ENCODE results near the gene SPAG8. TPM values are rescaled to one million over a fixed set of nuclear protein-coding genes. Genes with fewer than 3 reads are reported as not detected.
A peak's percentile ranks its signal among the peaks of the same experiment; 100 is the strongest.

Gene SPAG8
- total RNA-seq, 1 experiment from 2014 or later = 1.0 TPM

- POLR2A ChIA-PET (ENCODE audit: unreplicated experiment) = no interaction called here
- H3K36me3 ChIP-seq (ENCODE audit: low read depth) = no peaks in the 10 kb centered on the region
- H3K9me3 ChIP-seq (ENCODE audit: insufficient read depth, low read depth) = no peaks in the 10 kb centered on the region
- no peaks in the 10 kb centered on the region for H3K9me2 ChIP-seq (ENCODE audit: insufficient read depth)
- H3K79me2 ChIP-seq (ENCODE audit: low read depth) = no peaks in the 10 kb centered on the region
- H3K27ac ChIP-seq = no peak overlapping the region
- no peaks in the 10 kb centered on the region for H3K27me3 ChIP-seq (ENCODE audit: insufficient read depth, low read depth)
- peaks cover 15% of the 10 kb centered on the region for H3K4me1 ChIP-seq (replicated peaks; ENCODE audit: insufficient read depth)
- DNase-seq = no peak
- BruUV-seq (replicated peaks) = no TSS peak
- H4K20me1 ChIP-seq (ENCODE audit: insufficient read depth) = no peaks in the 10 kb centered on the region
- no peak overlapping the region for H3K4me3 ChIP-seq
- H2AFZ ChIP-seq = no peak overlapping the region
- H3K4me2 ChIP-seq = no peak overlapping the region
- CTCF ChIA-PET = no interaction called here
- intact Hi-C loops (cut with micrococcal nuclease; ENCODE audit: unreplicated experiment) = no loop called here
- H3F3A ChIP-seq (ENCODE audit: insufficient read depth, low read depth) = peaks cover 14% of the 10 kb centered on the region
- TF ChIP-seq, protein P1, sequence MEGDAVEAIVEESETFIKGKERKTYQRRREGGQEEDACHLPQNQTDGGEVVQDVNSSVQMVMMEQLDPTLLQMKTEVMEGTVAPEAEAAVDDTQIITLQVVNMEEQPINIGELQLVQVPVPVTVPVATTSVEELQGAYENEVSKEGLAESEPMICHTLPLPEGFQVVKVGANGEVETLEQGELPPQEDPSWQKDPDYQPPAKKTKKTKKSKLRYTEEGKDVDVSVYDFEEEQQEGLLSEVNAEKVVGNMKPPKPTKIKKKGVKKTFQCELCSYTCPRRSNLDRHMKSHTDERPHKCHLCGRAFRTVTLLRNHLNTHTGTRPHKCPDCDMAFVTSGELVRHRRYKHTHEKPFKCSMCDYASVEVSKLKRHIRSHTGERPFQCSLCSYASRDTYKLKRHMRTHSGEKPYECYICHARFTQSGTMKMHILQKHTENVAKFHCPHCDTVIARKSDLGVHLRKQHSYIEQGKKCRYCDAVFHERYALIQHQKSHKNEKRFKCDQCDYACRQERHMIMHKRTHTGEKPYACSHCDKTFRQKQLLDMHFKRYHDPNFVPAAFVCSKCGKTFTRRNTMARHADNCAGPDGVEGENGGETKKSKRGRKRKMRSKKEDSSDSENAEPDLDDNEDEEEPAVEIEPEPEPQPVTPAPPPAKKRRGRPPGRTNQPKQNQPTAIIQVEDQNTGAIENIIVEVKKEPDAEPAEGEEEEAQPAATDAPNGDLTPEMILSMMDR (conservative IDR thresholded peaks at IDR 0.05) = no peak
Observed at GRCh38 chr9:35776018-35776417, 36.0 kb downstream of the SPAG8 start.

DNA sequence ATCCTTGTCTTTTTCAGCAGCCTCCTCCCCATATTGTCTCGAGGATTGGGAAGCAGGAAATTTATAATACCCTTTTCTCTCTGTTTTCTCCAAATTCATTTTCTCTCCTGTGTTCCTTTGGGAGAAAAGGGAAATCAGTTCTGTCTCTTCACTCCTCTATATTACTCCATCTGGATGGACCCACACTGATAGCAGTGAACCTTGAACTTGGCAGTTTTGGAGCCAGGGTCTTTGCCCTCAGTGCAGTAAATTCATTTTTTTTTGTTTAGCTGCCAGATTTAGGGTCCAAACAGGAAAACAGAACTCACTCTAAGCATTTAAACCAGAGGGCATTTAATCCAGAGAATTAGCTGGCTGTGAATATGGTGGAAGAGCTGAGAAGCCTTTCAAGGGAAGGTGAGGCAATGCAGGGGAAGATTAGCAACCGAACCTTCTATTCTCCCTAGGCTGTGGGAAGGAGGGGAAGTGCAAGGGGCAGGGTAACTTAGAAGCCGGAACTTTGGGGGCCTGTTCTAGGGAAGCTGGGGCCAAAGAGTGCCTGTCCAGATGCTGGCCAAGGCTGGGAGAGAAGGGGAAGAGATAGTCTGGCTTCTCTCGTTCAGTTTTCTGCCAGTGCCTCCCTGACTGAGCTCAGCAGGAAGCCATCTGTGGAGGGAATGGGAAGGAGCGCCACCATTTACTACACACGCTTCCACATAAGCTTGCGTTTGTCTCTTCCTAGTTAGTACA, 37.0 kb downstream of the SPAG8 start:
- intact Hi-C loops (cut with micrococcal nuclease; ENCODE audit: unreplicated experiment) = no loop called here
- H3K4me2 ChIP-seq = no peak overlapping the region
- no TSS peak for BruUV-seq (replicated peaks)
- no peaks in the 10 kb centered on the region for H3K27me3 ChIP-seq (ENCODE audit: insufficient read depth, low read depth)
- peaks cover 21% of the 10 kb centered on the region for H3K4me1 ChIP-seq (replicated peaks; ENCODE audit: insufficient read depth)
- no peaks in the 10 kb centered on the region for H3K9me2 ChIP-seq (ENCODE audit: insufficient read depth)
- H3K36me3 ChIP-seq (ENCODE audit: low read depth) = no peaks in the 10 kb centered on the region
- H3K9me3 ChIP-seq (ENCODE audit: insufficient read depth, low read depth) = no peaks in the 10 kb centered on the region
- H4K20me1 ChIP-seq (ENCODE audit: insufficient read depth) = no peaks in the 10 kb centered on the region
- TF ChIP-seq, protein P1 (conservative IDR thresholded peaks at IDR 0.05) = no peak
- no peak for TF ChIP-seq EZH2 (IDR thresholded peaks at IDR 0.05; ENCODE audit: low read depth)
- ChIA-PET POLR2A (ENCODE audit: unreplicated experiment) (no interaction called here), CTCF (no interaction called here)
- H3F3A ChIP-seq (ENCODE audit: insufficient read depth, low read depth) = peaks cover 17% of the 10 kb centered on the region
- no peak overlapping the region for H2AFZ ChIP-seq
- no peak for DNase-seq
- H3K4me3 ChIP-seq = no peak overlapping the region
- no peaks in the 10 kb centered on the region for H3K79me2 ChIP-seq (ENCODE audit: low read depth)
- no peak overlapping the region for H3K27ac ChIP-seq

GRCh38 chr9:35771943-35772342, 40.1 kb downstream of the SPAG8 start:
- TF ChIP-seq, protein P1 (conservative IDR thresholded peaks at IDR 0.05) = no peak
- TF ChIP-seq EZH2 (IDR thresholded peaks at IDR 0.05; ENCODE audit: low read depth) = no peak
- no peaks in the 10 kb centered on the region for H3K36me3 ChIP-seq (ENCODE audit: low read depth)
- CTCF ChIA-PET = no interaction called here
- no peaks in the 10 kb centered on the region for H3K79me2 ChIP-seq (ENCODE audit: low read depth)
- peak overlapping the region; percentile 26; the same call in 1 of the 2 replicates for H3K4me2 ChIP-seq
- H3K9me3 ChIP-seq (ENCODE audit: insufficient read depth, low read depth) = no peaks in the 10 kb centered on the region
- BruUV-seq (replicated peaks) = no TSS peak
- H3K27me3 ChIP-seq (ENCODE audit: insufficient read depth, low read depth) = no peaks in the 10 kb centered on the region
- POLR2A ChIA-PET (ENCODE audit: unreplicated experiment) = interaction anchor here (0.6 kb wide), 1 partner anchor 100 kb away, joined by 5 read pairs; no protein-coding TSS in a partner anchor
- H3K4me3 ChIP-seq = no peak overlapping the region
- intact Hi-C loops (cut with micrococcal nuclease; ENCODE audit: unreplicated experiment) = no loop called here
- H3K9me2 ChIP-seq (ENCODE audit: insufficient read depth) = no peaks in the 10 kb centered on the region
- H4K20me1 ChIP-seq (ENCODE audit: insufficient read depth) = no peaks in the 10 kb centered on the region
- peak overlapping the region; percentile 45; the same call in 1 of the 2 replicates for H3K27ac ChIP-seq
- H2AFZ ChIP-seq = no peak overlapping the region
- DNase-seq = peak in 1 of 2 experiments; percentile 77
- peaks cover 21% of the 10 kb centered on the region for H3K4me1 ChIP-seq (replicated peaks; ENCODE audit: insufficient read depth)
- H3F3A ChIP-seq (ENCODE audit: insufficient read depth, low read depth) = peaks cover 17% of the 10 kb centered on the region

Measured in PC-9 (cell line).